GM21367 (cell line): ENCODE data around the gene QSOX1.
"Not testable (repeated sequence)": the region's sequence is repeated elsewhere in the genome, so short reads cannot be mapped to it uniquely, and the experiment has no call there.

Experiments
- ATAC-seq: cut with Tn5 transposase; IDR thresholded peaks from one replicate; pipeline ENCODE4 v1.9.1; 2021; ENCODE audit not compliant: unreplicated experiment

The QSOX1 gene

DNA sequence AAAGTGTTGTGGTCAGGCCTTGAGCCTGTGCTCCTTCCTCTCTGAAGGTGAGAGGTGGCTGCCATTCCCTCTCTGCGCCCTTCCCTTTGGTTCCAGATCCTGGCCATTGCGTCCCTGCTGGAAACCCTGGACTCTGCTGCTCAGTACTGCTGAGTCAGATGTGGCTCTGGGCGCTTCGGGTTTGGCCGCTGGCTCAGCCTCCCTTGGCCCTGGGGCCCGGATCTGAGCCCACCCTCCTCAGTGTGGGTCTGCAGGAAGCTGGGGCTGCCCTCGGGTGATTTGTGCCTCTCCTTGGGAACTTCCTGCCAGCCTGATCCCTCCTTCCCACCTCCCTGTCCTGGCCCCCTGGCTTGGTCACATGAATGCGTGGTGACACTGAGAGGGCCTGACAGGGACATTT, 32.2 kb downstream of the QSOX1 start:
- no peak for ATAC-seq

- ATAC-seq: no peak
Observed at GRCh38 chr1:180187626-180188025, 33.0 kb downstream of the QSOX1 start.

GRCh38 chr1:180188091-180188506, 33.4 kb downstream of the QSOX1 start:
- no peak for ATAC-seq

DNA sequence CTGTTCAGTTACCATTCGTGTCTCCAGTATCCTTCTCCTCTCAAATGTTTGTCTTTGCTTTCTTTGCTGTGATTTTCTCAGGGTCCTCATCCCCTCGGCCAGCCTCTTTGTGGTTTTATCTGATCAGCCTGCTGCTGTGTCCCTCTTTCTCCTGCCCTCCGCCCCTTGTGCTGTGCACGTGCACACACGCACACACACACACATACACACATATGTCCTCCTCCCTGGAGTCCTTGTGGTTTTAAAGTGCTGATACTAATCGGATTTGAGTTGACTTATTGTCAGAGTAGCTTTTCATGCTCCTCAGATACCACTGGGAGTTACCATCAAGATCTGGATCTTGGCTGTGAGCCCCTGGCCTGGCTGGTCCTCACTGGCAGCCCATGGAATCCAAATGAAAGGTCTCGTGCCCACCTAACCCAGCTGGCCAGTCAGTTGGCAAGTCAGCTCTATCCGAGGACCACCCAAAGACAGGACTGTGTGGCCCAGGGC, 34.1 kb downstream of the QSOX1 start:
- no peak for ATAC-seq

DNA sequence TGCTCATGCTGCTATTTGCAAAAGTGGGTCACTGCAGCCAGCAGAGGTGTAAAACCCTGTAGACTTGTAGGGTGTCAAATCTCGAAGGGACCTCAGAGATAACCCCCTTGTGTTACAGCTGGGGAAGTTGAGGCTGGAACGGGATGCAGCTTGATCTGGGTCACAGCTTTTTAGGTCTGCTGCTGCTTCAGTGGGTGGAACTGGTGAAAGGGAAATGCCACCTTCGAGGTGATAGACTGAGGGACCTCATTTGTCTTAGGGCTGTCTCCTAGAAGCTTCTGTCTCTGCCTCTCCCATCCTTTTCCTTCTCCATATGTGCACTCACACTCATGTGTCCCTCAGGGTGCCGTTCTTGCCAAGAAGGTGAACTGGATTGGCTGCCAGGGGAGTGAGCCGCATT, 35.4 kb downstream of the QSOX1 start:
- ATAC-seq: no peak

DNA sequence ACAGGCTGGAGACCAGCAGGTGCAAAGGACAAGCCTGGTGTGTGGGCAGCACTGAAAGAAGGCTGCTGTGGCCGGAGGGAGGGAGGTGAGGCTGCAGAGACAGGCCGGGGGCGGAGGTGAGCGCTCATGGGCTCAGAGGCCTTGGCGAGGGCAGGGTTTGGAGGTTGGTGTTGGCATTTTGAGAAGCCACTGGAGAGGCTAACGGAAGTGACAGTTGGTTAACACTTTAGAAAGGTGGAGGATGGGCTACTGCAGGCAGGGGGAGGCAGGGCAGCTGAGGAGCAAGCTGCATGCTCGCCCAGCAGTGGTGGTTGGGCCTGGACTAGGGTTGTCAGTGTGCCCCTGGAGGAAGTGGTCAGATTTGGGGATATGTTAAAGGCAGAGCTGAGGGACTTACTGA, 37.5 kb downstream of the QSOX1 start:
- ATAC-seq: no peak

DNA sequence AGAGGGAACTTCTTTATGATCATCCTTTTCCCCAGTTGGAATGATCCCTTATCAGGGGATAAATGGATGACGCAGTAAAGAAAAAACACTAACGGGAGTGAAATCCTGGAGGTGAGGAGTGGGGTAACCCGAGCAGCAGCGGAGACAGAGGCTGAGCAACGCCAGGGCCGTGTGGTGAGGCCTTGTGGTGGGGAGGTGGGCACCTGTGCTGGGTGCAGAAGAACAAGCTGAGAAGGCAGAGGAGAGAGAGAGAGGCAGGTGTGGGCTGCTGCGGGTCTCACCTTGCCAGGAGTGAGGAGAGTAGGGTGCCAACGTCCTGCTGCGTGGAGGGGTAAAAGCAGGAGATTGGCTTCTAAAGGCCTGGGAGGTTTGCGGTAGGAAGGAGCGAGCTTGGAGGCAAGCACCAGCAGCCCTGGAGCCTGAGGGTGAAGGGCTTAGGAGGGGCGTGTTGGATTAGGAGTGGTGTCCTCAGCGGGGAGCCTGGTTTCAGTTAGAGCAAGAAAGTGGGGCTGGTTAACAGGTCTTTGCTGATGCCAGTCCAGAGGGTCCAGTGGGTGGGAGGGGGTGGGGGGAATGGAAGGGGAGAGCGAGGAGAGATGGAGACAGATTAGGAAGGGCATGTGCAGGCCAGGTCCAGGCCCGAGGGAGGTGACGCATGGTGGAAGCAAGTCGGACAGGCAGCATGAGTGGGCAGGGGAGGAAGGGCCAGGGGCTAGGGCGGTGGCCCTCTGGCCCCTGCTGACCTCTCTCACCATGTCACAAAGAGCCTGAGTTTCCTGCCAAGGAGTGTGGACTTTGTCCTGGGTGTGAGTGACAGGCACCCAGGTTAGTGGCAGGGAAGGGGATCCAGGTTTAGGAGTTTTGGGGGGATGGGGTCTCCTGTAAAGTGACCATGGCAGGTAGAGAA, 38.7 kb downstream of the QSOX1 start:
- no peak for ATAC-seq

- ATAC-seq: no peak
Observed at GRCh38 chr1:180194048-180194425, 39.4 kb downstream of the QSOX1 start.

DNA sequence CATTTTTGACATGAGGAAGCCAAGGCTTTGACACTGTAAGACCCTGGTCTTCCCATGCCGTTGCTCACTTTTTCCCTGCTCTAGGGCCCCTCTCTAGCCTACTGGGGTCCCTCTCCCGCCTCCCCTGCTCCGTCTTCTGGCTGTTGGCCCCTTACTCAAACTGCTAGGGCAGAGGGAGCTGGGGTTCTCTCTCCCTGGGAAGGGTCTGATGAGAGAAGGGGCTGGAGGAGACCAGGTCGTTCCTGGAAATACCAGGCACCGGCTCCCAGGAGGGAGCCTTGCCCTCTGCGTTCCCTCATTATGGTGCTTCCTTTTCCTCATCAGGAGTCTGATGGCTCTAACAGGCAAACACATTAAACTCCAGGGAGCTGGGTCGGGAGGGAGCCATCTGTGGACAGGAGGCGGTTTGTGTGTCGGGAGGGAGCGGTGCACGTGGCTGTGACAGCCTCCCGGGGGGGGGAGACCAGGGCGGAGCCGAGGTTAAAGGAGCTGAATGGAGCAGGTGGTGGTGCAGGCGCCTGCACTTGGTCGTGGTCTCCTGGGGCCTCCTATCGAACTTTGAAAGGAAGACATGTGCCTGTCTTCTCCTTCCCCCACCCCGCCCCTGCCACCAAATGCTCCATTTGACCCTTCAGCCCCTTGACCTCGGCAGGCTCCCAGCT, 40.0 kb downstream of the QSOX1 start:
- no peak for ATAC-seq

DNA sequence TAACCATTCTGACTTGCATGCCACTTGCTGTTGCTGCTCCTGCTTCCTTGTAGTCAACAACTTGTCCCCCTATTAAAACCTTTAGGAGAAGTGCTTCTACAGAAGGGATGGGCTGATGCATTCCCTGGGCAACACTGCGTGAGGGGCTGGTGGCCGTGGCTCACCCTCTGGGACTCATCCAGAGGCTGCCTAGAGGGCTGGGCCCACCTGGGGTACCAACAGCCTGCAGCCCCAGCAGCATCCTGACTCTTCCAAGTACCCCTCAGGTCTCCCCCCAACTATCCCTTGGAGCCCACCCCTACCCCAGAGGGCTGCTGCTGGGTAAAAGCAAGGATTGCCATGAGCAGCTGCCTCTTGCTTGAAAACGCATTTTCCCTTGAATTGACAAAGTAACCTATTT, 40.7 kb downstream of the QSOX1 start:
- ATAC-seq: no peak

DNA sequence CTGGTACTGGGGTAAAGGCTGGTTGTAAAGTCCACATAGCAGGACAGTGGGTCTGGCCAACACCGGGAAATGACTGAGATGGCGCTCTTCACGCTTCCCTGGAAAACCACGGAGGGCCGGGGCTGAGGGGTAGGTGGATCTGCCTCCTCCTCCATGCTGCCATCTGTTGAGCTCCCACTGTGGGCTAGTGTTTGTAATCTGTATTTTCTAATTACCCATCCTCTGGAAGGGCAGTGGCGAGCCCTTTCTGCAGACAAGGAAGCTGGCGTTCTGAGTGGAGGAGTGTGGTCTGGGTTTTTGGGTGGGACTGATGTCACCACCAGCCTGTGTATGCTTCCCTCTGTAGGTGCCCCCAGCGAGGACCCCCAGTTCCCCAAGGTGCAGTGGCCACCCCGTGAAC, 41.2 kb downstream of the QSOX1 start:
- no peak for ATAC-seq

DNA sequence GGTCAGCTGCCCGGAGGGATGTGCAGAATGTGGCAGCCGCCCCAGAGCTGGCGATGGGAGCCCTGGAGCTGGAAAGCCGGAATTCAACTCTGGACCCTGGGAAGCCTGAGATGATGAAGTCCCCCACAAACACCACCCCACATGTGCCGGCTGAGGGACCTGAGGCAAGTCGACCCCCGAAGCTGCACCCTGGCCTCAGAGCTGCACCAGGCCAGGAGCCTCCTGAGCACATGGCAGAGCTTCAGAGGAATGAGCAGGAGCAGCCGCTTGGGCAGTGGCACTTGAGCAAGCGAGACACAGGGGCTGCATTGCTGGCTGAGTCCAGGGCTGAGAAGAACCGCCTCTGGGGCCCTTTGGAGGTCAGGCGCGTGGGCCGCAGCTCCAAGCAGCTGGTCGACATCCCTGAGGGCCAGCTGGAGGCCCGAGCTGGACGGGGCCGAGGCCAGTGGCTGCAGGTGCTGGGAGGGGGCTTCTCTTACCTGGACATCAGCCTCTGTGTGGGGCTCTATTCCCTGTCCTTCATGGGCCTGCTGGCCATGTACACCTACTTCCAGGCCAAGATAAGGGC, 41.9 kb downstream of the QSOX1 start:
- no peak for ATAC-seq

- ATAC-seq: no peak
Observed at GRCh38 chr1:180197231-180197630, 42.6 kb downstream of the QSOX1 start.

- ATAC-seq: no peak
Observed at GRCh38 chr1:180198196-180198595, 43.5 kb downstream of the QSOX1 start.

- no peak for ATAC-seq
Observed at GRCh38 chr1:180198611-180199010, 43.9 kb downstream of the QSOX1 start.

- ATAC-seq: no peak
Observed at GRCh38 chr1:180199018-180199417, 44.3 kb downstream of the QSOX1 start.

DNA sequence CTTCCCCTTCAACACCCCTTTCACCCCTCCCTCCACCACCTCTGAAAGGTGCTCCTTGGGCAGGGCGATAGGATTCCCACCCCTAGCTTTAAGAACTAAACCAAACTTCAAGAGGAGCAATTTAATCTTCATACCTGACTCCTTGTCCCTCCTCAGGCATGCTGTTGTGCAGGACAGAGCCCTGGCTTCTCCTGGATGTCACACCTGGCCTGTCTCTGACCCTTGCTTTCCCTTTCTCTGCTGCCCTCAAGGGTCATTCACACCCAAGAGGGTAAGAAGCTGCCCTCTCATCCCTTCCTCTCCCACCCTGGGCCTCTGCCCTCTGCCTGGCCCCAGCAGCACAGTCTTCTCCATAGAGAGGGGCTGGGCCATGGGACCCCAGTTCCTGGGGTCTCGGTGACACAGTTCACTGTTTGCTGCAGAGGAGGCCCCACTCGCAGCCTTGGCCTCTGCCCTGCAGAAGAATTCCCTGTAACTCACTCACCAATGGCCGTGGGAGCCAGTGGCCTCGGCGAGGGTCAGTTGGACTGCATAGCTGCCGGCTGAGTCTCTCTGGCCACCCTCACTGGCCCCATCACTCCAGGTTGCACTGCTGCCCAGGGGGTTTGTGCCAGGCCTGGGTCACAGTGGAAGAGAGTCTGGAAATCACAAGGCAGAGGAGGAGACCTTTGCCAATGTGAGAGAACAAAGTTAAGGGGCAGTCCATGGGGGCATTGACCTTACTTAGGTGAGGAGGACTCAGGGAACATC, 47.0 kb downstream of the QSOX1 start:
- ATAC-seq: no peak

GRCh38 chr1:180202588-180202987, 47.9 kb downstream of the QSOX1 start:
- ATAC-seq: not testable (repeated sequence)

- ATAC-seq: no peak
Observed at GRCh38 chr1:180204231-180204630, 49.6 kb downstream of the QSOX1 start.

DNA sequence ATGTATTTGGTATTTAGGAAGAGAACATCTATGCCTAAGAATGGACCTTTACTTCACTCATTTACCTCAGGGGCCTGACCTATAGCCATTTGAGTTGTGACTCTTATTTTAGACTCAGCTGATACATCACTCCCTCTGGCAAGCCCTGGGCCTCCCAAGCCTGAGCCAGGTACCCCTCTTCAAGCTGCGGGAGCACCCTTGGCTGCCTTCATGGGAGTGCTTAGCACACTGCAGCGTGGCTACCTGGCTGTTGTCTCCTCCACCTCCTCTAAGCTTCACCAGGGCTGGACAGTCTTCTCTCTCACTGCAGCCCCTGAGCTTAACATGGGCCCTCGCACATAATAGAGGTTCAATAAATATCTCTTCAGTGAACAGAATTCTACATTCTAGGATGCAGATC, 51.9 kb downstream of the QSOX1 start:
- ATAC-seq: no peak

GRCh38 chr1:180208264-180208663, 53.6 kb downstream of the QSOX1 start:
- ATAC-seq: no peak
